HepG2 (cell line): ENCODE measurements around the gene PSMD5. TPM values are rescaled to one million over a fixed set of nuclear protein-coding genes. Genes with fewer than 3 reads are reported as not detected.

Experiments used
- HOXA7 ChIP-seq: sonication (generic); formaldehyde crosslinking; IDR thresholded peaks from 2 replicates; pipeline ENCODE4 v1.8.1; 2022; ENCODE audit warnings: mild to moderate bottlenecking, missing genetic modification reagents, moderate library complexity
- NFKB2 ChIP-seq: sonication (generic); formaldehyde crosslinking; IDR thresholded peaks from 2 replicates; pipeline ENCODE4 v1.4.0; 2020; ENCODE audit warnings: missing genetic modification reagents, borderline replicate concordance
- NFKBIZ ChIP-seq: IDR thresholded peaks from 2 replicates; pipeline ENCODE4 v1.6.1; 2018; ENCODE audit warnings: missing genetic modification reagents, missing compliant biosample characterization
- POLR2AphosphoS5 ChIP-seq: IDR thresholded peaks from 2 replicates; pipeline ENCODE4 v1.6.1; 2012; ENCODE audit warnings: low read depth, low read length
- SCMH1 ChIP-seq: sonication (generic); formaldehyde crosslinking; IDR thresholded peaks from 2 replicates; pipeline ENCODE4 v1.9.0; 2021; ENCODE audit warnings: missing genetic modification reagents, mild to moderate bottlenecking, borderline replicate concordance
- STAT5B ChIP-seq: sonication (generic); formaldehyde crosslinking; IDR thresholded peaks from 2 replicates; pipeline ENCODE4 v1.4.0; 2020; ENCODE audit warnings: missing genetic modification reagents
- TCF7L2 ChIP-seq: IDR thresholded peaks from 2 replicates; pipeline ENCODE4 v1.6.1; 2011; ENCODE audit warnings: mild to moderate bottlenecking, low read depth, low read length, moderate library complexity
- TEAD2 ChIP-seq: sonication (generic); formaldehyde crosslinking; IDR thresholded peaks from 2 replicates; pipeline ENCODE4 v1.9.0; 2021; ENCODE audit warnings: missing genetic modification reagents
- TGIF2 ChIP-seq: IDR thresholded peaks from 2 replicates; pipeline ENCODE4 v1.6.1; 2016; ENCODE audit warnings: control low read depth, missing compliant biosample characterization
- ZIK1 ChIP-seq: sonication (generic); formaldehyde crosslinking; IDR thresholded peaks from 2 replicates; pipeline ENCODE4 v1.5.0; 2020; ENCODE audit warnings: mild to moderate bottlenecking, low read depth, missing genetic modification reagents, borderline replicate concordance
- ZNF101 ChIP-seq: sonication (generic); formaldehyde crosslinking; IDR thresholded peaks from 2 replicates; pipeline ENCODE4 v1.4.0; 2020; ENCODE audit warnings: mild to moderate bottlenecking, low read depth, missing genetic modification reagents, borderline replicate concordance
- ZNF33B ChIP-seq: sonication (generic); formaldehyde crosslinking; IDR thresholded peaks from 2 replicates; pipeline ENCODE4 v1.5.1; 2020; ENCODE audit warnings: mild to moderate bottlenecking, missing genetic modification reagents
- ZNF484 ChIP-seq: sonication (generic); formaldehyde crosslinking; IDR thresholded peaks from 2 replicates; pipeline ENCODE4 v1.5.1; 2020; ENCODE audit warnings: mild to moderate bottlenecking, low read depth, missing genetic modification reagents, borderline replicate concordance
- ZNF558 ChIP-seq: sonication (generic); formaldehyde crosslinking; IDR thresholded peaks from 2 replicates; pipeline ENCODE4 v1.9.0; 2022; ENCODE audit warnings: mild to moderate bottlenecking, missing genetic modification reagents, borderline replicate concordance
- polyA plus RNA-seq, 8 experiments: library from polyadenylated mRNA; depleted of rRNA in 3 of 8; stranded (reverse) in 7 of 8; unstranded in 1 of 8; fragments of >200 nt; fragmentation: Illumina TruSeq in 4 of 8; extraction: Trizol in 4 of 8; gene quantifications; 2 replicates each; pipeline versions ENCODE4 v1.2.1 to v1.2.3, GENCODE V29; 2011 to 2016; ENCODE audit warnings: low read depth in 4 of 8, missing spikeins in 1 of 8, mixed read lengths in 1 of 8; ENCODE audit not compliant: insufficient read depth in 1 of 8
- total RNA-seq, 5 experiments: library from RNA; depleted of rRNA; stranded (reverse); fragments of >200 nt; fragmentation: Illumina TruSeq; extraction: Trizol; gene quantifications; 2 replicates each; pipeline ENCODE4 v1.2.3, GENCODE V29; 2016; ENCODE audit warnings: low read depth in 1 of 5
- TF ChIP-seq, protein P1 (sequence below): sonication (generic); formaldehyde crosslinking; IDR thresholded peaks from 2 replicates; pipeline ENCODE4 v1.4.0; 2020; ENCODE audit warnings: missing genetic modification reagents
- TF ChIP-seq, protein P2 (sequence below): sonication (generic); formaldehyde crosslinking; IDR thresholded peaks from 2 replicates; pipeline ENCODE4 v1.4.0; 2020; ENCODE audit warnings: missing genetic modification reagents
- TF ChIP-seq, protein P3 (sequence below): sonication (generic); formaldehyde crosslinking; IDR thresholded peaks from 2 replicates; pipeline ENCODE4 v1.5.0; 2020; ENCODE audit warnings: missing genetic modification reagents
- TF ChIP-seq, protein P4 (sequence below): sonication (generic); formaldehyde crosslinking; IDR thresholded peaks from 2 replicates; pipeline ENCODE4 v1.5.0; 2020; ENCODE audit warnings: missing genetic modification reagents
- TF ChIP-seq, protein P5 (sequence below): sonication (generic); formaldehyde crosslinking; IDR thresholded peaks from 2 replicates; pipeline ENCODE4 v1.4.0; 2020; ENCODE audit warnings: missing genetic modification reagents

PSMD5 gene
- total and polyA plus RNA-seq, 2 of the 13 experiments (the other 11 are each of a cell fraction or from before 2014, with no cell fraction given) = 12.7 to 18.1 TPM

DNA sequence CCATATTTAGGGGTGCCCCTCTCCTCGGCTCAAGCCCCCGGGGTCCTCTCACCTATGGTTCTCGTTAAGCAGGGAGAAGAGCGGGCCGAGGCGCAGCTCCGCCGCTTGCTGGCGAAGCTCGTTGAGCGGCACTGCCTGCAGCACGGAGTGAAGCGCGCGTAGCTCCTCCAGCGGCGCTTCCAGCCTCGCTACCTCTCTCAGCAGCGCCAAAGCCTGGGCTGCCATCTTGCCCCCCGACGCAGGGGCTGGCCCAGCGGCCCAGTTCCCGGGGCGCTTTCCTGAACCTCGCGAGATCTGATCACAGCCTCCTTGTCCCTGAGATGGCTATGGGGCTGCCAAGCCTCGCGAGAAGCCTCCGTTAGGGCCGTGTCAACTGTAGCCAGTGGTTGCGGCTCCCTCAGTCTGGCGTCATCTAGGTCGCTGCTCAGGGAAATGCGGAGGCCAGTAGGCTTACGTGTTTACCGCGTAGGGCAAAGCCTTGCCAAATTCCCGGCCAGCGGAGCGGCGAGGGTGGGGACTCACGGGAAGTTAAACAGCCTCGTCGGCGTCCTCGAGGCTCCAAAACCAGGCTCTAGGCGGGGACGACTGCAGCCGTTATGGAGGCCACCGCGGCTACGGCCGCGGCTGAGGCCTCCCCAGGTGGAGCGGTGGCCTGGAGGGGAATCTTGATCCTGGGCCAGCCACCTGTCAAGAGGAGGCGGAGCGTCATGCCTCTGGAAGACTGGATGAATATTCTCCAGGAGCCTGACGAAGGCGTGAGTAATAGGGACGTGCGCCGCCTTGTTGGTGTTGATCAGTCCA lies at the start of gene PSMD5 (continued):
- TF ChIP-seq, protein P1, sequence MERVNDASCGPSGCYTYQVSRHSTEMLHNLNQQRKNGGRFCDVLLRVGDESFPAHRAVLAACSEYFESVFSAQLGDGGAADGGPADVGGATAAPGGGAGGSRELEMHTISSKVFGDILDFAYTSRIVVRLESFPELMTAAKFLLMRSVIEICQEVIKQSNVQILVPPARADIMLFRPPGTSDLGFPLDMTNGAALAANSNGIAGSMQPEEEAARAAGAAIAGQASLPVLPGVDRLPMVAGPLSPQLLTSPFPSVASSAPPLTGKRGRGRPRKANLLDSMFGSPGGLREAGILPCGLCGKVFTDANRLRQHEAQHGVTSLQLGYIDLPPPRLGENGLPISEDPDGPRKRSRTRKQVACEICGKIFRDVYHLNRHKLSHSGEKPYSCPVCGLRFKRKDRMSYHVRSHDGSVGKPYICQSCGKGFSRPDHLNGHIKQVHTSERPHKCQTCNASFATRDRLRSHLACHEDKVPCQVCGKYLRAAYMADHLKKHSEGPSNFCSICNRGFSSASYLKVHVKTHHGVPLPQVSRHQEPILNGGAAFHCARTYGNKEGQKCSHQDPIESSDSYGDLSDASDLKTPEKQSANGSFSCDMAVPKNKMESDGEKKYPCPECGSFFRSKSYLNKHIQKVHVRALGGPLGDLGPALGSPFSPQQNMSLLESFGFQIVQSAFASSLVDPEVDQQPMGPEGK (CRISPR knock-in tag) = peak; percentile 68
- no peak for TF ChIP-seq TGIF2 (CRISPR knock-in tag)
- TF ChIP-seq STAT5B (CRISPR knock-in tag) = no peak
- TF ChIP-seq NFKB2 = peak; percentile 93; the same call in 1 of the 2 replicates
- no peak for TF ChIP-seq ZIK1 (CRISPR knock-in tag)
- TF ChIP-seq TEAD2 (CRISPR knock-in tag) = no peak
- TF ChIP-seq, protein P2, sequence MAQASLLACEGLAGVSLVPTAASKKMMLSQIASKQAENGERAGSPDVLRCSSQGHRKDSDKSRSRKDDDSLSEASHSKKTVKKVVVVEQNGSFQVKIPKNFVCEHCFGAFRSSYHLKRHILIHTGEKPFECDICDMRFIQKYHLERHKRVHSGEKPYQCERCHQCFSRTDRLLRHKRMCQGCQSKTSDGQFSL = no peak
- TF ChIP-seq, protein P3, sequence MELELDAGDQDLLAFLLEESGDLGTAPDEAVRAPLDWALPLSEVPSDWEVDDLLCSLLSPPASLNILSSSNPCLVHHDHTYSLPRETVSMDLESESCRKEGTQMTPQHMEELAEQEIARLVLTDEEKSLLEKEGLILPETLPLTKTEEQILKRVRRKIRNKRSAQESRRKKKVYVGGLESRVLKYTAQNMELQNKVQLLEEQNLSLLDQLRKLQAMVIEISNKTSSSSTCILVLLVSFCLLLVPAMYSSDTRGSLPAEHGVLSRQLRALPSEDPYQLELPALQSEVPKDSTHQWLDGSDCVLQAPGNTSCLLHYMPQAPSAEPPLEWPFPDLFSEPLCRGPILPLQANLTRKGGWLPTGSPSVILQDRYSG (CRISPR knock-in tag) = 0 out of 2 replicates have a peak, but pooled peaks have one; percentile 82
- no peak for TF ChIP-seq SCMH1 (CRISPR knock-in tag)
- TF ChIP-seq, protein P4, sequence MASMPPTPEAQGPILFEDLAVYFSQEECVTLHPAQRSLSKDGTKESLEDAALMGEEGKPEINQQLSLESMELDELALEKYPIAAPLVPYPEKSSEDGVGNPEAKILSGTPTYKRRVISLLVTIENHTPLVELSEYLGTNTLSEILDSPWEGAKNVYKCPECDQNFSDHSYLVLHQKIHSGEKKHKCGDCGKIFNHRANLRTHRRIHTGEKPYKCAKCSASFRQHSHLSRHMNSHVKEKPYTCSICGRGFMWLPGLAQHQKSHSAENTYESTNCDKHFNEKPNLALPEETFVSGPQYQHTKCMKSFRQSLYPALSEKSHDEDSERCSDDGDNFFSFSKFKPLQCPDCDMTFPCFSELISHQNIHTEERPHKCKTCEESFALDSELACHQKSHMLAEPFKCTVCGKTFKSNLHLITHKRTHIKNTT (CRISPR knock-in tag) = no peak
- no peak for TF ChIP-seq ZNF33B (CRISPR knock-in tag)
- TF ChIP-seq, protein P5, sequence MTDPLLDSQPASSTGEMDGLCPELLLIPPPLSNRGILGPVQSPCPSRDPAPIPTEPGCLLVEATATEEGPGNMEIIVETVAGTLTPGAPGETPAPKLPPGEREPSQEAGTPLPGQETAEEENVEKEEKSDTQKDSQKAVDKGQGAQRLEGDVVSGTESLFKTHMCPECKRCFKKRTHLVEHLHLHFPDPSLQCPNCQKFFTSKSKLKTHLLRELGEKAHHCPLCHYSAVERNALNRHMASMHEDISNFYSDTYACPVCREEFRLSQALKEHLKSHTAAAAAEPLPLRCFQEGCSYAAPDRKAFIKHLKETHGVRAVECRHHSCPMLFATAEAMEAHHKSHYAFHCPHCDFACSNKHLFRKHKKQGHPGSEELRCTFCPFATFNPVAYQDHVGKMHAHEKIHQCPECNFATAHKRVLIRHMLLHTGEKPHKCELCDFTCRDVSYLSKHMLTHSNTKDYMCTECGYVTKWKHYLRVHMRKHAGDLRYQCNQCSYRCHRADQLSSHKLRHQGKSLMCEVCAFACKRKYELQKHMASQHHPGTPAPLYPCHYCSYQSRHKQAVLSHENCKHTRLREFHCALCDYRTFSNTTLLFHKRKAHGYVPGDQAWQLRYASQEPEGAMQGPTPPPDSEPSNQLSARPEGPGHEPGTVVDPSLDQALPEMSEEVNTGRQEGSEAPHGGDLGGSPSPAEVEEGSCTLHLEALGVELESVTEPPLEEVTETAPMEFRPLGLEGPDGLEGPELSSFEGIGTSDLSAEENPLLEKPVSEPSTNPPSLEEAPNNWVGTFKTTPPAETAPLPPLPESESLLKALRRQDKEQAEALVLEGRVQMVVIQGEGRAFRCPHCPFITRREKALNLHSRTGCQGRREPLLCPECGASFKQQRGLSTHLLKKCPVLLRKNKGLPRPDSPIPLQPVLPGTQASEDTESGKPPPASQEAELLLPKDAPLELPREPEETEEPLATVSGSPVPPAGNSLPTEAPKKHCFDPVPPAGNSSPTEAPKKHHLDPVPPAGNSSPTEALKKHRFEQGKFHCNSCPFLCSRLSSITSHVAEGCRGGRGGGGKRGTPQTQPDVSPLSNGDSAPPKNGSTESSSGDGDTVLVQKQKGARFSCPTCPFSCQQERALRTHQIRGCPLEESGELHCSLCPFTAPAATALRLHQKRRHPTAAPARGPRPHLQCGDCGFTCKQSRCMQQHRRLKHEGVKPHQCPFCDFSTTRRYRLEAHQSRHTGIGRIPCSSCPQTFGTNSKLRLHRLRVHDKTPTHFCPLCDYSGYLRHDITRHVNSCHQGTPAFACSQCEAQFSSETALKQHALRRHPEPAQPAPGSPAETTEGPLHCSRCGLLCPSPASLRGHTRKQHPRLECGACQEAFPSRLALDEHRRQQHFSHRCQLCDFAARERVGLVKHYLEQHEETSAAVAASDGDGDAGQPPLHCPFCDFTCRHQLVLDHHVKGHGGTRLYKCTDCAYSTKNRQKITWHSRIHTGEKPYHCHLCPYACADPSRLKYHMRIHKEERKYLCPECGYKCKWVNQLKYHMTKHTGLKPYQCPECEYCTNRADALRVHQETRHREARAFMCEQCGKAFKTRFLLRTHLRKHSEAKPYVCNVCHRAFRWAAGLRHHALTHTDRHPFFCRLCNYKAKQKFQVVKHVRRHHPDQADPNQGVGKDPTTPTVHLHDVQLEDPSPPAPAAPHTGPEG = 0 out of 2 replicates have a peak, but pooled peaks have one; percentile 15
- TF ChIP-seq ZNF558 = no peak
- peak; percentile 81 for TF ChIP-seq POLR2AphosphoS5
- 0 out of 2 replicates have a peak, but pooled peaks have one; percentile 64 for TF ChIP-seq ZNF484 (CRISPR knock-in tag)
- TF ChIP-seq HOXA7 (CRISPR knock-in tag) = no peak
- no peak for TF ChIP-seq ZNF101 (CRISPR knock-in tag)
- TF ChIP-seq NFKBIZ = peak; percentile 51; the same call in 1 of the 2 replicates
- TF ChIP-seq TCF7L2 = no peak
